Measurements from ENCODE around the gene LTC4S.
"Not testable (repeated sequence)": the region's sequence is repeated elsewhere in the genome, so short reads cannot be mapped to it uniquely, and the experiment has no call there.

GRCh38 chr5:179834871-179835270 is 41.1 kb downstream of the LTC4S start:
- not testable (repeated sequence) for TF ChIP-seq PATZ1 (CRISPR knock-in tag; IDR thresholded peaks at IDR 0.05; ENCODE audit: borderline replicate concordance); CSDC2 (CRISPR knock-in tag; IDR thresholded peaks at IDR 0.05); BACH2 (CRISPR knock-in tag; IDR thresholded peaks at IDR 0.05; ENCODE audit: borderline replicate concordance); ZFP3 (CRISPR knock-in tag; IDR thresholded peaks at IDR 0.05); RARB (CRISPR knock-in tag; IDR thresholded peaks at IDR 0.05)

Measured in SK-N-SH treated with all-trans-retinoic acid at 6 μM for 48 hours (cell line).